ENCODE results near the gene PRKCB. TPM values are rescaled to one million over a fixed set of nuclear protein-coding genes. Genes with fewer than 3 reads are reported as not detected.

Gene PRKCB
- polyA plus RNA-seq, 1 donor from 2014 or later = 27.6 TPM

GRCh38 chr16:23940111-23940510, 104.3 kb downstream of the PRKCB start:
- H4K20me1 ChIP-seq (ENCODE audit: insufficient read depth) = no peaks in the 10 kb centered on the region
- no peaks in the 10 kb centered on the region for H3K9me2 ChIP-seq (ENCODE audit: insufficient read depth, low read length)
- H3K4me2 ChIP-seq (ENCODE audit: low read length) = no peak overlapping the region
- H3K4me3 ChIP-seq (ENCODE audit: low read length) = no peak overlapping the region
- no peaks in the 10 kb centered on the region for H3K27me3 ChIP-seq (ENCODE audit: insufficient read depth, low read depth, low read length)
- no peaks in the 10 kb centered on the region for H3K9me3 ChIP-seq (ENCODE audit: low read length)
- H3K36me3 ChIP-seq (ENCODE audit: insufficient read depth, low read length) = no peaks in the 10 kb centered on the region
- no peak overlapping the region for H2AFZ ChIP-seq (ENCODE audit: low read depth, low read length)
- H3K27ac ChIP-seq (ENCODE audit: low read length) = no peak overlapping the region
- TF ChIP-seq RAD21 (conservative IDR thresholded peaks at IDR 0.05) (no peak), POLR2AphosphoS5 (IDR thresholded peaks at IDR 0.05) (no peak), EP300 (conservative IDR thresholded peaks at IDR 0.05; ENCODE audit: poor library complexity, severe bottlenecking) (no peak), TAF1 (IDR thresholded peaks at IDR 0.05; ENCODE audit: low read depth) (no peak), SMC3 (conservative IDR thresholded peaks at IDR 0.05; ENCODE audit: poor library complexity) (no peak), EZH2 (IDR thresholded peaks at IDR 0.05; ENCODE audit: borderline replicate concordance, insufficient read depth, low read length, poor library complexity, severe bottlenecking) (no peak), MXI1 (conservative IDR thresholded peaks at IDR 0.05; ENCODE audit: poor library complexity, severe bottlenecking) (no peak)
- TF ChIP-seq, protein P1, sequence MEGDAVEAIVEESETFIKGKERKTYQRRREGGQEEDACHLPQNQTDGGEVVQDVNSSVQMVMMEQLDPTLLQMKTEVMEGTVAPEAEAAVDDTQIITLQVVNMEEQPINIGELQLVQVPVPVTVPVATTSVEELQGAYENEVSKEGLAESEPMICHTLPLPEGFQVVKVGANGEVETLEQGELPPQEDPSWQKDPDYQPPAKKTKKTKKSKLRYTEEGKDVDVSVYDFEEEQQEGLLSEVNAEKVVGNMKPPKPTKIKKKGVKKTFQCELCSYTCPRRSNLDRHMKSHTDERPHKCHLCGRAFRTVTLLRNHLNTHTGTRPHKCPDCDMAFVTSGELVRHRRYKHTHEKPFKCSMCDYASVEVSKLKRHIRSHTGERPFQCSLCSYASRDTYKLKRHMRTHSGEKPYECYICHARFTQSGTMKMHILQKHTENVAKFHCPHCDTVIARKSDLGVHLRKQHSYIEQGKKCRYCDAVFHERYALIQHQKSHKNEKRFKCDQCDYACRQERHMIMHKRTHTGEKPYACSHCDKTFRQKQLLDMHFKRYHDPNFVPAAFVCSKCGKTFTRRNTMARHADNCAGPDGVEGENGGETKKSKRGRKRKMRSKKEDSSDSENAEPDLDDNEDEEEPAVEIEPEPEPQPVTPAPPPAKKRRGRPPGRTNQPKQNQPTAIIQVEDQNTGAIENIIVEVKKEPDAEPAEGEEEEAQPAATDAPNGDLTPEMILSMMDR (IDR thresholded peaks at IDR 0.05; ENCODE audit: poor library complexity, severe bottlenecking) = no peak
- H3K9ac ChIP-seq (ENCODE audit: low read length) = no peak overlapping the region
- no peaks in the 10 kb centered on the region for H3F3A ChIP-seq (ENCODE audit: insufficient read depth, low read length, poor library complexity, severe bottlenecking)
- H3K79me2 ChIP-seq (replicated peaks; ENCODE audit: insufficient read depth, low read length) = no peaks in the 10 kb centered on the region

GRCh38 chr16:23941025-23941424, 105.2 kb downstream of the PRKCB start:
- H3K36me3 ChIP-seq (ENCODE audit: insufficient read depth, low read length) = no peaks in the 10 kb centered on the region
- H4K20me1 ChIP-seq (ENCODE audit: insufficient read depth) = no peaks in the 10 kb centered on the region
- H3K79me2 ChIP-seq (replicated peaks; ENCODE audit: insufficient read depth, low read length) = no peaks in the 10 kb centered on the region
- H3K27ac ChIP-seq (ENCODE audit: low read length) = no peak overlapping the region
- H3K9me2 ChIP-seq (ENCODE audit: insufficient read depth, low read length) = no peaks in the 10 kb centered on the region
- H3K4me3 ChIP-seq (ENCODE audit: low read length) = no peak overlapping the region
- TF ChIP-seq EZH2 (IDR thresholded peaks at IDR 0.05; ENCODE audit: borderline replicate concordance, insufficient read depth, low read length, poor library complexity, severe bottlenecking) (no peak), POLR2AphosphoS5 (IDR thresholded peaks at IDR 0.05) (no peak), EP300 (conservative IDR thresholded peaks at IDR 0.05; ENCODE audit: poor library complexity, severe bottlenecking) (no peak), SMC3 (conservative IDR thresholded peaks at IDR 0.05; ENCODE audit: poor library complexity) (no peak), RAD21 (conservative IDR thresholded peaks at IDR 0.05) (no peak), TAF1 (IDR thresholded peaks at IDR 0.05; ENCODE audit: low read depth) (no peak), MXI1 (conservative IDR thresholded peaks at IDR 0.05; ENCODE audit: poor library complexity, severe bottlenecking) (no peak)
- TF ChIP-seq, protein P1 (IDR thresholded peaks at IDR 0.05; ENCODE audit: poor library complexity, severe bottlenecking) = no peak
- TF ChIP-seq, protein P2, sequence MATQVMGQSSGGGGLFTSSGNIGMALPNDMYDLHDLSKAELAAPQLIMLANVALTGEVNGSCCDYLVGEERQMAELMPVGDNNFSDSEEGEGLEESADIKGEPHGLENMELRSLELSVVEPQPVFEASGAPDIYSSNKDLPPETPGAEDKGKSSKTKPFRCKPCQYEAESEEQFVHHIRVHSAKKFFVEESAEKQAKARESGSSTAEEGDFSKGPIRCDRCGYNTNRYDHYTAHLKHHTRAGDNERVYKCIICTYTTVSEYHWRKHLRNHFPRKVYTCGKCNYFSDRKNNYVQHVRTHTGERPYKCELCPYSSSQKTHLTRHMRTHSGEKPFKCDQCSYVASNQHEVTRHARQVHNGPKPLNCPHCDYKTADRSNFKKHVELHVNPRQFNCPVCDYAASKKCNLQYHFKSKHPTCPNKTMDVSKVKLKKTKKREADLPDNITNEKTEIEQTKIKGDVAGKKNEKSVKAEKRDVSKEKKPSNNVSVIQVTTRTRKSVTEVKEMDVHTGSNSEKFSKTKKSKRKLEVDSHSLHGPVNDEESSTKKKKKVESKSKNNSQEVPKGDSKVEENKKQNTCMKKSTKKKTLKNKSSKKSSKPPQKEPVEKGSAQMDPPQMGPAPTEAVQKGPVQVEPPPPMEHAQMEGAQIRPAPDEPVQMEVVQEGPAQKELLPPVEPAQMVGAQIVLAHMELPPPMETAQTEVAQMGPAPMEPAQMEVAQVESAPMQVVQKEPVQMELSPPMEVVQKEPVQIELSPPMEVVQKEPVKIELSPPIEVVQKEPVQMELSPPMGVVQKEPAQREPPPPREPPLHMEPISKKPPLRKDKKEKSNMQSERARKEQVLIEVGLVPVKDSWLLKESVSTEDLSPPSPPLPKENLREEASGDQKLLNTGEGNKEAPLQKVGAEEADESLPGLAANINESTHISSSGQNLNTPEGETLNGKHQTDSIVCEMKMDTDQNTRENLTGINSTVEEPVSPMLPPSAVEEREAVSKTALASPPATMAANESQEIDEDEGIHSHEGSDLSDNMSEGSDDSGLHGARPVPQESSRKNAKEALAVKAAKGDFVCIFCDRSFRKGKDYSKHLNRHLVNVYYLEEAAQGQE (IDR thresholded peaks at IDR 0.05; ENCODE audit: borderline replicate concordance) = no peak
- H2AFZ ChIP-seq (ENCODE audit: low read depth, low read length) = no peak overlapping the region
- no peaks in the 10 kb centered on the region for H3K9me3 ChIP-seq (ENCODE audit: low read length)
- no peak overlapping the region for H3K9ac ChIP-seq (ENCODE audit: low read length)
- no peak overlapping the region for H3K4me2 ChIP-seq (ENCODE audit: low read length)
- no peaks in the 10 kb centered on the region for H3F3A ChIP-seq (ENCODE audit: insufficient read depth, low read length, poor library complexity, severe bottlenecking)
- H3K27me3 ChIP-seq (ENCODE audit: insufficient read depth, low read depth, low read length) = no peaks in the 10 kb centered on the region

Measured in neural cell (in vitro differentiated cells).